DOHH2 (cell line): ENCODE measurements around the gene PCDHA10.

Source experiments
- H3F3A ChIP-seq: fragments of 200-600 bp; sonication (generic), shearing (Covaris generic); 2 replicates; pipeline ENCODE4 v1.6.0; 2016; ENCODE audit warnings: antibody characterized with exemption, mild to moderate bottlenecking; ENCODE audit not compliant: control insufficient read depth, insufficient read depth
- H3K27ac ChIP-seq: fragments of 200-600 bp; sonication (generic); 2 replicates; pipeline ENCODE4 v1.5.1; 2014; ENCODE audit warnings: low read depth, mild to moderate bottlenecking, low read length, moderate library complexity
- H3K27me3 ChIP-seq: fragments of 200-600 bp; sonication (generic); 2 replicates; pipeline ENCODE4 v1.6.1; 2014; ENCODE audit warnings: mild to moderate bottlenecking, low read length, mixed read lengths; ENCODE audit not compliant: control insufficient read depth
- H3K36me3 ChIP-seq: fragments of 200-600 bp; sonication (generic); 2 replicates; pipeline ENCODE4 v1.6.1; 2014; ENCODE audit warnings: mild to moderate bottlenecking, low read length, moderate library complexity, mixed read lengths; ENCODE audit not compliant: control insufficient read depth
- H3K4me1 ChIP-seq: fragments of 200-600 bp; sonication (generic); 2 replicates; pipeline ENCODE4 v1.6.1; 2014; ENCODE audit warnings: mild to moderate bottlenecking, low read length, mixed read lengths; ENCODE audit not compliant: control insufficient read depth
- H3K4me2 ChIP-seq: fragments of 200-600 bp; sonication (generic); 2 replicates; pipeline ENCODE4 v1.6.0; 2014; ENCODE audit warnings: mild to moderate bottlenecking, low read length, moderate library complexity
- H3K4me3 ChIP-seq: fragments of 200-600 bp; sonication (generic); 2 replicates; pipeline ENCODE4 v1.5.1; 2014; ENCODE audit warnings: mild to moderate bottlenecking, low read length, mixed read lengths
- H3K79me2 ChIP-seq: fragments of 200-600 bp; sonication (generic); 2 replicates; pipeline ENCODE4 v1.6.1; 2014; ENCODE audit warnings: mild to moderate bottlenecking, low read length, mixed read lengths; ENCODE audit not compliant: control insufficient read depth
- H3K9me2 ChIP-seq: fragments of 200-600 bp; sonication (generic); replicated peaks from 2 replicates; pipeline ENCODE4 v1.6.1; 2014; ENCODE audit warnings: mild to moderate bottlenecking, low read length, mixed read lengths; ENCODE audit not compliant: control insufficient read depth
- H3K9me3 ChIP-seq: fragments of 200-600 bp; sonication (generic); 2 replicates; pipeline ENCODE4 v1.6.1; 2014; ENCODE audit warnings: antibody characterized with exemption, low read length, mixed read lengths; ENCODE audit not compliant: control insufficient read depth, insufficient read depth
- H4K20me1 ChIP-seq: fragments of 200-600 bp; sonication (generic); 2 replicates; pipeline ENCODE4 v1.6.0; 2014; ENCODE audit warnings: low read depth, mild to moderate bottlenecking, antibody characterized with exemption, low read length, moderate library complexity; ENCODE audit not compliant: control insufficient read depth, insufficient read depth
- EZH2phosphoT487 ChIP-seq: fragments of 200-600 bp; sonication (generic); IDR thresholded peaks from 2 replicates; pipeline ENCODE4 v1.6.1; 2017; ENCODE audit warnings: borderline replicate concordance, mild to moderate bottlenecking, antibody characterized with exemption, low read length, moderate library complexity, mixed read lengths
- TF ChIP-seq, protein P1 (sequence below): fragments of 200-600 bp; sonication (generic); IDR thresholded peaks from one replicate; pipeline ENCODE4 v1.5.1; 2014; ENCODE audit warnings: antibody characterized with exemption, mild to moderate bottlenecking, low read depth, low read length; ENCODE audit not compliant: poor library complexity, severe bottlenecking

PCDHA10 gene

GRCh38 chr5:140883927-140884697 lies 28.4 kb downstream of the PCDHA10 start:
- Histone ChIP-seq H3K27ac (no peak overlapping the region), H3K9me3 (no peaks in the 10 kb centered on the region; the same call in 1 of the 2 replicates), H3K27me3 (no peaks in the 10 kb centered on the region), H3K36me3 (no peaks in the 10 kb centered on the region), H3K4me1 (no peaks in the 10 kb centered on the region), H3K9me2 (no peaks in the 10 kb centered on the region), H3F3A (no peaks in the 10 kb centered on the region), H4K20me1 (no peaks in the 10 kb centered on the region), H3K4me3 (no peak overlapping the region), H3K4me2 (no peak overlapping the region), H3K79me2 (no peaks in the 10 kb centered on the region)
- TF ChIP-seq, protein P1, sequence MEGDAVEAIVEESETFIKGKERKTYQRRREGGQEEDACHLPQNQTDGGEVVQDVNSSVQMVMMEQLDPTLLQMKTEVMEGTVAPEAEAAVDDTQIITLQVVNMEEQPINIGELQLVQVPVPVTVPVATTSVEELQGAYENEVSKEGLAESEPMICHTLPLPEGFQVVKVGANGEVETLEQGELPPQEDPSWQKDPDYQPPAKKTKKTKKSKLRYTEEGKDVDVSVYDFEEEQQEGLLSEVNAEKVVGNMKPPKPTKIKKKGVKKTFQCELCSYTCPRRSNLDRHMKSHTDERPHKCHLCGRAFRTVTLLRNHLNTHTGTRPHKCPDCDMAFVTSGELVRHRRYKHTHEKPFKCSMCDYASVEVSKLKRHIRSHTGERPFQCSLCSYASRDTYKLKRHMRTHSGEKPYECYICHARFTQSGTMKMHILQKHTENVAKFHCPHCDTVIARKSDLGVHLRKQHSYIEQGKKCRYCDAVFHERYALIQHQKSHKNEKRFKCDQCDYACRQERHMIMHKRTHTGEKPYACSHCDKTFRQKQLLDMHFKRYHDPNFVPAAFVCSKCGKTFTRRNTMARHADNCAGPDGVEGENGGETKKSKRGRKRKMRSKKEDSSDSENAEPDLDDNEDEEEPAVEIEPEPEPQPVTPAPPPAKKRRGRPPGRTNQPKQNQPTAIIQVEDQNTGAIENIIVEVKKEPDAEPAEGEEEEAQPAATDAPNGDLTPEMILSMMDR: no peak
- no peak for TF ChIP-seq EZH2phosphoT487

DNA sequence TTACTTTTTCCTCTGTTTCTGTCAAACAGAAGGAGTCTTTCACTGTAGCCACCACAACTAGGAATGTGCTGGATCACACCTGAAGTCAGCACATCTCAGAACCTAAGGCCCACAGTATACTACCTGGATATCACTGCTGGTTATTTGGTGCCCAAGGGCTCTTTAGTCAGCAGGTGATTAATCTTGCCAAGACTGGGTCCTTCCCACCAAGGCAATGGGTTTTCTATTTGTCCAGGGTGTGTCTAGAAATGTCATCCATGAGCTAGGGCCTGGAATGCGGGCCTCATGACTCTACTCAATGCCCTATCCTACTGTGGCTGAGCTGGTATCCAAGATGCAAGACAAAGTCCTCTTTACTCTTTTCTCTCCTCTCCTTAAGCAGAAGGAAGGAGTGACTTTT lies 60.6 kb downstream of the PCDHA10 start:
- Histone ChIP-seq H3K9me2 (no peaks in the 10 kb centered on the region), H3K4me3 (no peak overlapping the region), H3K4me1 (no peaks in the 10 kb centered on the region), H4K20me1 (no peaks in the 10 kb centered on the region), H3K79me2 (no peaks in the 10 kb centered on the region), H3K36me3 (no peaks in the 10 kb centered on the region), H3K4me2 (no peak overlapping the region), H3F3A (no peaks in the 10 kb centered on the region), H3K27me3 (no peaks in the 10 kb centered on the region), H3K9me3 (no peaks in the 10 kb centered on the region), H3K27ac (no peak overlapping the region)
- TF ChIP-seq, protein P1: no peak
- no peak for TF ChIP-seq EZH2phosphoT487
